HepG2 (cell line): ENCODE measurements around the gene PRTN3. TPM values are rescaled to one million over a fixed set of nuclear protein-coding genes. Genes with fewer than 3 reads are reported as not detected.

Source experiments
- CHD4 ChIP-seq: fragments of 200-600 bp; sonication (generic); IDR thresholded peaks from 2 replicates; pipeline ENCODE4 v1.7.0; 2017; ENCODE audit warnings: mild to moderate bottlenecking, low read length, borderline replicate concordance
- CSRNP1 ChIP-seq: sonication (generic); formaldehyde crosslinking; IDR thresholded peaks from 2 replicates; pipeline ENCODE4 v1.8.1; 2023; ENCODE audit warnings: mild to moderate bottlenecking, missing genetic modification reagents
- HNF4A ChIP-seq: sonication (generic); formaldehyde crosslinking; IDR thresholded peaks from 2 replicates; pipeline ENCODE4 v1.4.0; 2020; ENCODE audit warnings: missing genetic modification reagents
- KAT2B ChIP-seq: fragments of 150-350 bp; IDR thresholded peaks from 2 replicates; pipeline ENCODE4 v1.6.1; 2014; ENCODE audit warnings: low read depth, low read length, borderline replicate concordance
- MBNL3 ChIP-seq: fragments of 250-450 bp; sonication (Bioruptor Pico); conservative IDR thresholded peaks from 2 replicates; pipeline ENCODE4 v1.8.0; 2022; ENCODE audit warnings: mild to moderate bottlenecking, inconsistent platforms
- PHF21A ChIP-seq: sonication (generic); formaldehyde crosslinking; IDR thresholded peaks from 2 replicates; pipeline ENCODE4 v1.5.0; 2020; ENCODE audit warnings: mild to moderate bottlenecking, missing genetic modification reagents
- PHF5A ChIP-seq: IDR thresholded peaks from one replicate; pipeline ENCODE4 v1.6.1; 2018; ENCODE audit warnings: low read depth, missing genetic modification reagents; ENCODE audit not compliant: unreplicated experiment
- POLR2AphosphoS5 ChIP-seq: IDR thresholded peaks from 2 replicates; pipeline ENCODE4 v1.6.1; 2012; ENCODE audit warnings: low read depth, low read length
- SUZ12 ChIP-seq: fragments of 150-350 bp; IDR thresholded peaks from 2 replicates; pipeline ENCODE4 v1.6.1; 2014; ENCODE audit warnings: low read depth, low read length
- TCF12 ChIP-seq, 2 experiments: fragments of 450-650 bp in 1 of 2; sonication (generic) in 1 of 2; formaldehyde crosslinking in 1 of 2; IDR thresholded peaks; 2 replicates each; pipeline versions ENCODE4 v1.6.1 to v1.8.0; 2017 to 2022; ENCODE audit warnings: antibody characterized with exemption in 1 of 2, mild to moderate bottlenecking in 1 of 2, missing genetic modification reagents in 1 of 2, moderate library complexity in 1 of 2
- TCF7L2 ChIP-seq: IDR thresholded peaks from 2 replicates; pipeline ENCODE4 v1.6.1; 2011; ENCODE audit warnings: mild to moderate bottlenecking, low read depth, low read length, moderate library complexity
- ZIK1 ChIP-seq: sonication (generic); formaldehyde crosslinking; IDR thresholded peaks from 2 replicates; pipeline ENCODE4 v1.5.0; 2020; ENCODE audit warnings: mild to moderate bottlenecking, low read depth, missing genetic modification reagents, borderline replicate concordance
- ZMYM2 ChIP-seq: sonication (generic); formaldehyde crosslinking; IDR thresholded peaks from 2 replicates; pipeline ENCODE4 v1.8.0; 2022; ENCODE audit warnings: mild to moderate bottlenecking, missing genetic modification reagents
- ZNF687 ChIP-seq: sonication (generic); formaldehyde crosslinking; IDR thresholded peaks from 2 replicates; pipeline ENCODE4 v1.5.1; 2020; ENCODE audit warnings: mild to moderate bottlenecking, missing genetic modification reagents, moderate library complexity
- ZNF768 ChIP-seq: sonication (generic); formaldehyde crosslinking; IDR thresholded peaks from 2 replicates; pipeline ENCODE4 v1.4.0; 2020; ENCODE audit warnings: missing genetic modification reagents
- polyA plus RNA-seq, 8 experiments: library from polyadenylated mRNA; depleted of rRNA in 3 of 8; stranded (reverse) in 7 of 8; unstranded in 1 of 8; fragments of >200 nt; fragmentation: Illumina TruSeq in 4 of 8; extraction: Trizol in 4 of 8; gene quantifications; 2 replicates each; pipeline versions ENCODE4 v1.2.1 to v1.2.3, GENCODE V29; 2011 to 2016; ENCODE audit warnings: low read depth in 4 of 8, missing spikeins in 1 of 8, mixed read lengths in 1 of 8; ENCODE audit not compliant: insufficient read depth in 1 of 8
- total RNA-seq, 5 experiments: library from RNA; depleted of rRNA; stranded (reverse); fragments of >200 nt; fragmentation: Illumina TruSeq; extraction: Trizol; gene quantifications; 2 replicates each; pipeline ENCODE4 v1.2.3, GENCODE V29; 2016; ENCODE audit warnings: low read depth in 1 of 5

The PRTN3 gene
- total and polyA plus RNA-seq, 2 of the 13 experiments (the other 11 are each of a cell fraction or from before 2014, with no cell fraction given): not detected

GRCh38 chr19:796692-797527, 43.9 kb upstream of the PRTN3 start, which contains the start of gene PTBP1 (continued):
- TF ChIP-seq PHF5A (CRISPR knock-in tag) (peak; percentile 82), ZIK1 (peak; percentile 33; the same call in 1 of the 2 replicates), ZNF687 (CRISPR knock-in tag) (peak; percentile 81), HNF4A (CRISPR knock-in tag) (peak; percentile 45), TCF12 (IDR thresholded peaks at IDR 0.05) (no peak), TCF12 (CRISPR knock-in tag; IDR thresholded peaks at IDR 0.05) (0 out of 2 replicates have a peak, but pooled peaks have one; percentile 25), CSRNP1 (CRISPR knock-in tag) (peak; percentile 66; the same call in 1 of the 2 replicates), TCF7L2 (no peak), PHF21A (CRISPR knock-in tag) (peak; percentile 75; the same call in 1 of the 2 replicates), CHD4 (no peak), SUZ12 (no peak), ZMYM2 (CRISPR knock-in tag) (no peak; the same call in 1 of the 2 replicates), MBNL3 (no peak), ZNF768 (CRISPR knock-in tag) (no peak), POLR2AphosphoS5 (peak; percentile 91), KAT2B (no peak)
